Tibial nerve (tissue), 3 donors: ENCODE data around the gene ACTC1.

Experiments used
- CTCF ChIP-seq, 5 experiments: fragments of 200-600 bp in 3 of 5; fragments of 450-650 bp in 2 of 5; sonication (generic) in 3 of 5; IDR thresholded peaks; one replicate each; pipeline ENCODE4 v1.5.1; 2016 to 2019; ENCODE audit warnings: antibody characterized with exemption in 5 of 5, mild to moderate bottlenecking in 3 of 5, moderate library complexity in 2 of 5
- POLR2A ChIP-seq, 2 donors: fragments of 450-650 bp; IDR thresholded peaks; one replicate each; pipeline ENCODE4 v1.6.1; 2017; ENCODE audit warnings: antibody characterized with exemption in 2 of 2, mild to moderate bottlenecking in 2 of 2, moderate library complexity in 2 of 2

GRCh38 chr15:34765741-34766140, 29.6 kb downstream of the ACTC1 start:
- no peak for TF ChIP-seq CTCF (IDR thresholded peaks at IDR 0.05)
- no peak for TF ChIP-seq POLR2A (IDR thresholded peaks at IDR 0.05)
